ENCODE data around the gene COLQ. TPM values are rescaled to one million over a fixed set of nuclear protein-coding genes. Genes with fewer than 3 reads are reported as not detected.
"Not testable (repeated sequence)": the region's sequence is repeated elsewhere in the genome, so short reads cannot be mapped to it uniquely, and the experiment has no call there.

The COLQ gene
- polyA plus RNA-seq, 12 donors: 15.0 to 57.1 (median 29.3) TPM; not detected in 1

DNA sequence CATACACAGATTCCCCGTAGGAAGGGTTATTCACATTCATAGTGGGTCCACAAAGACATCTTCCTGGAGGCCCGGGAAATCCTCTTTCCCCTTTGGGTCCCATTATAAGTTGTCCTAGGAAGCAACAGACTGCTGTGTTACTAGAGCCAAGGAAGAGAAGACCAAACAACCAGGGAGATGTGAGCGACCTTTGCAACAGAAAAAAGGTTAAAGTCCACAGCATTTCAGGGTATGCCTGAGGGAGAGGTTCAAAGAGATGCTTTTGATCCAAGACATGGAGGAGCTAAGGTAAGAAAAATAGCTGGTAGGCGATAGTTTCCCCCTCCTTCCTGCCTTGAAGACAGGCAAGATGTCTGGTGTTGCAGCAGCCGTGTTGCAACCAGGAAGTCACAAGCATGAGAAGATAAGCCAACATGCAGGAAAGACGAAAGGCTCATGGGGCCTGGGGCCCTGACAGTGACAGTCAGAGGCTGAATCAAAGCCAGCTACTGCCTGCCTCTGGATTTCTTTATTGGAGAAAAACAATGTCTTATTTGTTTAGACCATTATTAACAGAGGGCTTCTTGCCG is 63.2 kb downstream of the COLQ start:
- no peak for DNase-seq

DNA sequence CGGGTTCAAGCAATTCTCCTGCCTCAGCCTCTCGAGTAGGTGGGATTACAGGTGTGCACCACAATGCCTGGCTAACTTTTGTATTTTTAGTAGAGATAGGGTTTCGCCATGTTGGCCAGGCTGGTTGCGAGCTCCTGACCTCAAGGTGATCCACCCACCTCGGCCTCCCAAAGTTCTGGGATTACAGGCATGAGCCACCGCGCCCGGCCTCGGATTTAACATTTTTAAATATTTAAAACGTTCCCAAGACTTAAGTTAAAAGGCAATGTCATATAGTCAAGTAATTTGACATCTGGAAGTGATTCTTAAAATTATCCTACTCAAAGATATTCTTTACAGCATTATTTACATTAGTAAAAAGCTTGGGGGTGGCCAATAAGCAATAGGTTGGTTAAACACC is 64.6 kb downstream of the COLQ start:
- not testable (repeated sequence) for DNase-seq

DNA sequence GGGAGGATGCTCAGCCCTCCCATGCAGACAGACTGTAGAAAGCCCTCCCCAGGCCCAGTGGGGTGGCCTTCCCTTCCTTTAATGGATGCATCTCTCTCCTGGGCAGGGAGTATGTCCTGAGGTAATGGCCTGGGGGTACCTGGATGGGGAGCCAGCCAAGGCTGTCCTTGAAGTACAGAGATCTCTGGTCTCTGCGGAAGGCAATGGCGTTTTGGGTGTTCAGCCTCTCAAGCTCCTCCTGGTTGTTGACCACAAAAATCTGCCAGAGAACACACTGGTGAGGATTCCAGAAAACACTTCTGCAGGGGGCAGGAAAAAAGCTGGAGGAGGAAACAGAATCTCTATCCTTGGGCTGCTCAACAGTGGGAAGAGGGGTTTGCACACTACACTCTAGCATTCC is 65.2 kb downstream of the COLQ start:
- no peak for DNase-seq

DNA sequence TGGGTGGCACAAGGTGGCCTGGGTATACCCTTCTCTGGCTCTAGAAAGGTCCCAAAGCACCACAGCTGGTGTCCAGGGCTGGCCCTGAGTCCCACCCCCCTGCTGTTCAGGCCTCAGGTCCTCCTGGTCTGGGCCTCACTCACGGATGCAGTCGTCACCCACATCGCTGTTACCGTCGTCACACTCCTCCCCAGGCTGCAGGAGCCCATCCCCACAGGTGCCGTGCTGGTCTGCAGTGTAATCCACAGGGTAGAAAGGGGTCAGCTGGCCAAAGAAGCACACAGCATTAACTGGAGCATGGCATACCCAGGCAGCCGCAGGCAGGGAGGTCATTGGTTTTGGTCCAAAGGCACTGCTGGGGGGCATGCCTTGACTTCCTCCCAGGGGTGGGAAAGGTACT is 65.8 kb downstream of the COLQ start:
- no peak for DNase-seq

DNA sequence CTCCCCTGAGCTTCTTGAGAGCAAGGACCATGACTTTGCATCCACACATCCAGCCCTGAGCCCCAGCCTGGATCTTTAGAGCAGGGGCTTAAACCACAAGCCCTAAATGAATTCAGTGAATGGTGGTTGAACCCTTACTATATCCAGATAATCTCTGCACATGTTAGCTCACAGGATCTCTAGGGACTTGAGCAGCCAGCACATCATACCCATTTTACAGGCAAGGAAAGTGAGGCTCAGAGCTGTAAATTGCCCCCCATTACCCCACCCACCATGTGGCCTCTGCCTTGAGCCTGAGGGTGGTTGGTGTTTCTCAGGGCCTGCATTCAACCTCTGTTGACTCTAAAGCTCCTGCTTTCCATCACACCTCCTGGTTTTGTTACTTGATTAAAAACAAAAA is 66.5 kb downstream of the COLQ start:
- no peak for DNase-seq

DNA sequence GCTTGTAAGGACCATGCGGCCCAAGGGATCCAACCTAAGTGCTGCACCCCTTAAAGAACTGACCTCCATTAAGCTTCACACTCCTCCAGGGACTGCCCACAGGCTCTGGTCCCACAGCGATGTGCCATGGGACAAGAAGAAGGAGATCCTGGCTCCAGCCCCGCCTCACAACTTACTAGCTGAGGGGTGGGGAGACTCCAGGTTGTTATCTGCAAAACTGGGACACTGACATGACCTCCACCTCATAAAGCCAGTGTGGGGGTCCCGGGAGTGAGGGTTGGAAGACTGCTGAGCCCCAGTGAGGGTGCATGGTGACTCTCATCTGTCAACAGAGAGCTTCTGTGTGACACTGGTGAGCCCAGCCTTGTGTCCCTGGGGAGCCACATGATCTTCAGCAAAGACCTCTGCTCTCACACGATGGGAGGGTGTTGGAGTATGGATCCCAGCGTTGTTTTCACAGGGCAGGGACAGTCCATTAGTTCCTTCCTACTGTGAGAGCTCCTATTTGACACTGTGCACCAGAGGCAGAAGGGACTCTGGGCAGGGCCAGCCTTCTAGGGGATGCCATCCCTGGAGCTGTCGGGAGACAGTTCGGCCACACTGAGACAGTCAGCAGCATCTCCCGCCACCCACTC is 67.4 kb downstream of the COLQ start:
- no peak for DNase-seq

DNA sequence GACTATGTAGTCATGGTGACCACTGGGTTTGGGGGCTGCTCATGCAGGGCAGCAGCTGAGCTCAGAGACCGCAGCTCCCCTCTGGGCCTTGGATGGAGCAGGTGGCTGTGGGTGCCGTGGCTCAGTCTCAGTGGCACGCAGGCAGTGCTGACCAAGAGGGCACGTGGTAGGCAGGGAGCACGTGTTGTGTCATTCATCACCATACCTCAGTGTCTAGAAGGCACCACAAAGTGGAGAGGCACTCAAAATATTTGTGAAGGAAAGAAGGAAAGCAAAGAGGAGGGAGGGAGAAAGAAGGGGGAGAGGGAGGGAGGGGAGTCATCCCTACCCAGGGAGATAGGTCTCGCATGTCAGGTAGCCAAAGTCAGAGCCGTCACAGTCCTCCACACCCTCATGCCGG is 68.0 kb downstream of the COLQ start:
- no peak for DNase-seq

DNA sequence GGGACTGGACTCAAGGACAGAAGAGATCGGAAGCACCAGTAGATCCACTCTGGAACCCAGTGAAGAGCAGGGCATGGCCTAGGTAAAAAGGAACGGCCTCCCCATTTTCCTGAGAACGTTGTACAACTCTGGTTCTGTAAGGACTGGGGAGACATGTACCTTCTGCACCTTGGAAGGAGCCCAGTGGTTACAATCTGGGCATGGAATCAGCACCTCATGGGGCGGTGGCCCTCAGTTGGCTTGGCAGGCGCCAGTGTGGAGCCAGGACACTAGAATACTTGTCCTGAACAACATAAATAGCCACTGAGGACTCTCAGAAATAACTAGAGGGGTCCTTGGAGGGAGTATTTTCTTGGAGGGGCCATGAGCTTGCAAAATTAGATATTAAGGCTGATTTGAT is 68.5 kb downstream of the COLQ start:
- DNase-seq: no peak

DNA sequence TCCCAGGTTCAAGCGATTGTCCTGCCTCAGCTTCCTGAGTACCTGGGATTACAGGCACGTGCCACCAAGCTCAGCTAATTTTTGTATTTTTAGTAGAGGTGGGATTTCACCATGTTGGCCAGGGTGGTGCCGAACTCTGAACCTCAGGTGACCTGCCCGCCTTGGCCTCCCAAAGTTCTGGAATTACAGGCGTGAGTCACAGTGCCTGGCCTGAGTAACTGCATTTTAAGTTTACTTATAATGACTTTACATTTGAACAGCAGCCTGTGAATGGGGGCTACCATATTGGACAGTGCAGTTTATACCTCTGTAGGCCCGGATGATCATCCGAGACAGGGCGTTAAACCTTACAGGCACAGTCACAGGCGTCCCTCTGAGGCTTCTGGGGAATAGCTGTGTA is 69.3 kb downstream of the COLQ start:
- no peak for DNase-seq

DNA sequence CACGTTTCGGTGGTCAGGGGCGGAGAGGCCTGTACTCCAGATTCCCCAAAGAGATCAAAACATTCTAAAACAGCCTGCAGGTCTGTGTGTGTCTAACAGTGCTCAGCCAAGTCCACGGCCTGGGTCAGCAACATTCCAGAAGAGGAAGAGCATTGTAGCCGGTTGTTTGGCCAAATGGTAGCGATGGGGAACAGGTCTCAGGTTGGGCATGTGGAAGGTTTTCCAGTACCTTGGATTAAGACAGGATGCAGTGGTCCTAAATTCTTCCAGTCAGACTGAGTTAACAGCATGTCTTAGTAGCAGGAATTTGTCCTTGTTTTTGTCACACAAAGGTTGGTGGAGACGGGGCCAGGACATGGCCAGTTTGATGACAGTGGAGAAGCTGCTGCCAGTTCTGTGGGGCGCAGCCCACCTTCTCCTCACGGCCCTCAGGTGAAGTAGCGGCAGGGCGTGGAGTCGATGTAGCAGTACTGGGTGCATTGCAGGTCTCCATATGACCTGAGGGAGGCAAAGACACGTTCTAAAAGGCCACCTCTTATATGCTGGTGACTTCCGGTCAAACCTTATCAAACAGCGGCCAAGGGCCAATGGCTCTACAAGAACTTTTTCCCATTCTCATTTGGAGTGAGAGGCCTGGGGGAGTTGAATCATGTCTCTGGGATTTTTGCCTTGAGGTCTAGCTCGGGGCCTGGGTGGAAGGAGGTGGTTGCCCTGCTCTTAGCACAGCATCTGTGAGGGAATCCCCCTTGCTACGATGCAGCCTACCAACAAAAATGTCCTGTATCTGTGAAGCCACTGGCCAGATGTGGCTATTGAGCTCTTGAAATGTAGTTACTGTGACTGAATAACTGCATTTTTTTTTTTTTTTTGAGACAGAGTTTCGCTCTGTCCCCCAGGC is 70.0 kb downstream of the COLQ start:
- no peak for DNase-seq

DNA sequence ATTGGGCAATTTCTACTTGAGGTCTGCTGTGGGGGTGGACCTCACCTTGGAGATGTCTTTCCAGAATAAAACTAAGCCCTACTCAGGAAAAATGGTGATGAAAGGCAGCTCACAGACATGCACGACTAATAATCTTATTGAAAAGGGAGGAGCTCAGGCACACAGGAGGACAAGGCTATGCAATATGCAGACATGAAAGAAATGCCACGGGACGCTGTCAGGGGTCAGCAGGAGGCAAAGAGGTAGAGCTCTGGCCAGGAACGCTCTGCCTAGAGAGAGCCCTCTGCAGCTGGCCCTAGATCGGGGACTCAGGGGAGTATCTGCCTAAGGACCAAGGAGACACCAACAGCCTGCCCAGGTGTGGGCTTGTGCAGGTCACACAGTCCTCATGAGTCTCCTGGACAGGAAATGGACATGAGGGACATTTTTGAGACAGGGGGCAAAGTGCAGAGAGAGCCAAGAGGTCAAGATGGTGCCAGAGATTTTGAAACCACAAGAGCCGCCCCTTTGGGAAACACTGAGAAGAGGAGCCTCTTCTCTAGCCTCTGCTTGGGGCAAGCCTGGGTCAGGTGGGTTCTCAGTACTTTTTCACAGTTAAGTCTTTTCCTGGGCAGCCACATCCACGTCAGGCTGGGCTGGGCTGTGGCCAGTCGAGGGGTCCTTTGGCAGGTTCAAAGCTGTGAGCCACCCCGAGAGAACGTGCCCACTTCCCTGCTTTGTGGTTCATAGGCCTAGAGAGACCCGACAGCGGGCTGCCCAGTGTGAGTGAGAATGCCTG is 70.9 kb downstream of the COLQ start:
- no peak for DNase-seq

DNA sequence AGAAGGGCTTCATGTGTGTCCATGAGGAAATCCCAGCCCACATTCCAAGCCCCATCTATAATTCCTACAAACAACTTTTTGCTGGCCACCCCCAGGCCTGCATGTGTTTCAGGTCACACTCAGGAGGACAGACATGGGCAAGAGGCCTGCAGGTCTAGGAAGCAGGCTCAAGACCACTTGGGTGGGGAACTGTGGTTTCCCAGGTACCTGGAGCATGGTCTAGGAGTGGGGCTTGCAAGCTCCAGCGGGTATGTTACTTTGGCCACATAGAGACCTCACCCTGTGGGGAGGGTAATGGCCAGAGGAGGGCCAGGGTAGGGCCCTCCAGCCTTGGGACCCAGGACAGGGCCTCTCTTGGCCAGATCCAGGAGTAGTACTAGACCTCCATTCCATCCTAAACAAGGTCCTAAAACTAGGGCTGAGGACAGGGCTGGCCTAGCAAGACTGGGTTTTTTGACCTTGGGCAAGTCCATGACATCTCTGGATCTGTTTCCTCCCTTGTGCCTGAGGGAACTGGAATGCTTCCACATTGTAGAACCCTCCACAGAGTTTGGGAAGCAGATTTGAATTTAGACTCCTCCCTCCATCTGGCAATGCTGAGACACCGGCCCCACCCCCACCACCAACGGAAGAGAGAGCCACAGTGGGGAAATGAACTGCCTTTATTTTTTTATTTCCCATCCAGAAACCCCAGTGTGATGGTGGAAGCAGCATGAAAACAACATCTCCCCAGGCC is 71.8 kb downstream of the COLQ start:
- DNase-seq: no peak

DNA sequence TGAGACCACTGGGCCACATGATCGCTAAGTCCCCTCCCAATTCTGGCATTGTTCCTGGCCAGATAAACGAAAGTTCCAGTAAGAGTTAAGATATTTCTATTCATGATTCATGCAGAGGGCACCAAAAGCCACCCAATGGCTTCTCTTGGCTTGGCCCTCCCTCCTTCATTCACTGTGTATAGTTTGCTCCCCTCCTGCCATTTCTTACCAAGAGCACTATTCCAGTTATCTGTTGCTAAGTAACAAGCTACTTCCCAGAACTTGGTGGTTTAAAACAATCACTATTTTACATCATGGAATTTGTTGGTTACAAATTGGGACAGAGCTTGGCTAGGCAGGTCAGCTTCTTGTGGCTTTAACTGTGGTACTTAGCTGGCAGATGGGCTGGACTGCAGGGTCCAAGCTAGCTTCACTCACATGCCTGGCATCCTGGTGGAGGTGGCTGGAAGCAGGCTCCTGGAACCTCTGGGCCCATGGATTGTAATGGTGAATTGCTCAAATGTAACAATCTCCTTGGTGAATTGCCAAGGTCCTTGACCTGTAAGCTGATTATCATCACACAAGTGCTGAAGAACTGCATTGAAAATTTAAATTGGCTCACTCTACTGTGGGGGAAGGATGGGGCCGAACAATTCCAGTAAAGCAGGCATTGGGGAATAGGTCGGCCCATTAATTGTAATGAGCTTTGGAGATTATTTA is 77.5 kb downstream of the COLQ start:
- DNase-seq: no peak

DNA sequence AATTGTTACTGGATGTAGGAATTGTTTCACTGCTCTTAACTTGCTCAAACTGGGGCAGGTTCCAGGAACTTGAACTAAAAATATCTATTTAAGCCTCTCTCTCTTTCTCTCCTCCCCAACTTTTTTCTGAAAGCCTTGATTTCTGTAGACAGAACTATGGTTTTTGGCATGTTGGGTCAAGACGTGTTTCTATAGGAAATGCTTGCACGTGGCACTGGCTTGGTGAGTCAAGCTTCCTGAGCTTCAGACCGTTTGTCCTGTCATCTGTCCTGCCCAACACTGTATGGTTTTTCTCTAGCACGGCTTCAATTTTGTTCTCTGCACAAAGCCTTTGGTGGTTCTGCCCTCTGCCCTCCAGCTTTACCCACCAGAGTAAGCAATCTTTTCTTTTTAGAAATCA is 80.6 kb downstream of the COLQ start:
- DNase-seq: no peak

DNA sequence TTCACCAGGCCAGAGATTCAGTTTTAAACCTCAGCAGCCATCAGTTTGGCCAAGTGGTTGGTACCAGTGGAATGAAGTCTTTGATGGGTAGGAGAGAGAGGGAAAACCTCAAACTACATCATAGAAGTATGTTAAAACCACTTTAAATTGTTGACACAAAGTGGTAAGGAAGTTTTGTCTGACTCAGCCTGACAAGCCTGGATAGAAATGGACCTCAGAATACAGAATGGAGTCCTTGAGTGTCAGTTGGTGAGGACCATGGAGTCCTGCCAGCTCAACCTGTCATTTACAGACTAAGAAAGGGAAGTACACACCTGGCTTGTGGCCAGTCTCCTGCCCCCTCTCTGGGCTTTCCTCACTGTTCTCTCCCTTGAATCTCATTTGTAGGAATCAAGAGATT is 82.0 kb downstream of the COLQ start:
- DNase-seq: no peak

DNA sequence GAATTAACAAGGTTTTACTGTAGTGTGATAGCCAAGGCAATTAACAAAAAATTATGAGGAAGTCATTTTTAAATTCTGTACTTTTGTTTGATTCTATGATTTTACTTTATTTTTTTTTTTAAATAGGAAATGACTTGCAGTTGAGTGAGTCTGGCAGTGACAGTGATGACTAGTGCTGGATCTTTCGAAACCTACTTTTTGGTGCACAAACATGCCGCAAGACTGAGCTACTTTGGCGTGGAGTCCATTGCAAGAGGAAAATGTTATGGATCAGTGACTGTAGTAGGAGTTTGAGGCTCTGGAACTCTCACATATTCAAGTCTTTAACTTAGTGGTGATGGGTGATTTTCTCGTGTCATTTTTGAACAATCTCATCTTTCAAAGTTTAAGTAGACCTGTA is 82.5 kb downstream of the COLQ start:
- no peak for DNase-seq

DNA sequence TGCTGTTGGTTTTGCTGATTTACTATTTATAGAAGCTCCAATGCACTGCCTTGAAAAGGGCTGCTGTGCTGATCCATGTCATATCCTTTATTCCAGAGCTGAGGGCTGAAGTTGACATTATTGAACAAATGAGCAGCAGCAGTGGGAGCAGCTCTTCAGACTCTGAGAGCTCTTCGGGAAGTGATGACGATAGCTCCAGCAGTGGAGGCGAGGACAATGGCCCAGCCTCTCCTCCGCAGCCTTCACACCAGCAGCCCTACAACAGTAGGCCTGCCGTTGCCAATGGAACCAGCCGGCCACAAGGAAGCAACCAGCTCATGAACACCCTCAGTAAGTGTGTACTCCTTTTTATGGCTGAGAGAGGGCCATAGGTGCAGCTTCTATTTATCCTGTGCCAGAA is 85.3 kb downstream of the COLQ start:
- DNase-seq: no peak

DNA sequence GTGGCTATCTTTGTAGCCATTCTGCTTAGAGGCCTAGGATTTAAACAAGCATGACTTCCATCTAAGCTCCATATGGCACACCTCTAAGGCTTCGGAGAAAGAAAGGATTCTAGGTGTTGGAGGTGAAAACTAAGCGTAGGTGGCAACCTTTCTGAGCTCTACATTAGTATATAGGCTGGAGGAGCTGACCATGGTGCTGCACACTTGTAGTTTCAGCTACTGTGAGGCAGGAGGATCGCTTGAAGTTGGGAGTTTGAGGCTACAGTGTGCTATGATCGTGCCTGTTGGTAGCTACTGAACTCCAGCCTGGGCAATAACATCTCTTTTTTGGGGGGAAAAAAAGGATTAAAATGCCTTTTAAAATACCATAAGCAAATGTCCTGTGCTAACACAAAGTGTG is 86.8 kb downstream of the COLQ start:
- no peak for DNase-seq

DNA sequence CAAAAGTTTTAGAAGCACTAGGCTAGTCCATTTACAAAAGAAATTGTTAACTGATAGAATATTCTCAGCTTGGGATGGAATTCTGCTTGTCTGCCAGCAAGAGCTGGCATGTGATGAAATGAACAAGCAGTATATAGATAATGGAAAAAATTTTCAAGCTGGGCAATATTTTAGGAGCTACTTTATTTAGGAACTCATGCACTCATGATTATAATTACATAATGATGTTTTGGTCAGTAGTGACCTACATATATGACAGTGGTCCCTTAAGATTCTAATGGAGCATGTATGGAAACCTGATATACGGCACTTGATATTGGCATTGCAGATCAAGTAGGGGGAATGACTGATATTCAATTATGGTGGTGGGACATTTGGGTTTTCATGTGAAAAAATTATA is 88.0 kb downstream of the COLQ start:
- no peak for DNase-seq

DNA sequence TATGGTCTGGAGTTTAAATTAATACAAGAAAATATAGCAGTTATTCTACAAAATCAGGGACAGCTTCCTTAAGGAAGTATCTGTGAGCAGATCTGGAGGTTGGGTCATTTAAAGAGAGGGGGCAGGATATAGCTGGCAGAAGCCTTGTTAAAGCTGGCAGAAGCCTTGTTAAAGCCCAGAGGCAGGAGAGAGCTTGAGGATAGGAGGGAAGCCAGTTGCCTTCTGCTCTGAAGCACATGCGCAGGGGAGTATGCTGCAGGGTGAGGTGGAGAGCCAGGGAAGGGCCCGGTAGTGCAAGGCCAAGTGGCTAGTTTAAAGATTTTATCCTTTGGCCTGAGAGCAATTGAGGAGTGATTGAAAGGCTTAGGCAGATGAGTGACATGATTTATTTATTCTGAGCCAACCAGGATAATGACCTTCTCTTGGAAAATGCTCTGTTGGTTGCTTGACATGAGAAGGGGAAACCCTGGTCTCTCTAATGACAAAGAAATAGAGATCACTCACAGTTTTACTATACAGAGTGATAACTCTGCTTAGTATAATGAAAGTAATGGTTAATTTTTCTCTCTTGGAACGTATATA is 90.2 kb downstream of the COLQ start:
- DNase-seq: no peak

DNA sequence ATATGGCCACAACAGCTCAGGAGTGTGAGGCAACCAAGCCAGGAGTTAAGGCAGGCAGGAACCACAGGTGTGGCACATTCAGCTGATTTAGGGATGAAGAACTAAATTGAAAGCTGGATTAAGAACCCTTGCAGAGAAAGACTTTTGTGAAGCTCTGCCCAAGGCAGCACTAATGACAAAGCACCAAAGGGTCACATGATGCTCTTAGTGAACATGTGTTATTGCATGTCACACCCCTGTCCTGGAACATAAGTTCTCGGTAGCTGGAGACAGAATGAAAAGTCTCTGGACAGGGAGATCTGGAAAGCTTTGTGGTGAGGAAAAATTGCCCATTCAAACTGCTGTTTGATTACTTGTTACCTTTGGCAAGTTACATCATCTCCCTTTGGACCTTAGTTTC is 90.9 kb downstream of the COLQ start:
- no peak for DNase-seq
